Activated naive CD4-positive, alpha-beta T cell treated with anti-CD3 and anti-CD28 coated beads, Interleukin-2, amount 10 ng/mL, durations not matched to agents 7 days and 5 days (primary cell): ENCODE results near the gene MKLN1.

Source experiments
- CTCF ChIA-PET: fragments of 350-600 bp; sonication (Branson Sonifier 250); formaldehyde crosslinking; loops from one replicate; lab custom pipeline; 2021; ENCODE audit warnings: antibody characterized with exemption; lab: Charles Lee
- DNase-seq: peaks from one replicate; pipeline ENCODE4 v3.0.0-alpha.2; 2020
- H3K27ac Mint-ChIP-seq: one replicate; pipeline ENCODE4 v1.8.0; 2021; ENCODE audit warnings: mild to moderate bottlenecking, moderate library complexity, mixed read lengths
- H3K27me3 Mint-ChIP-seq: one replicate; pipeline ENCODE4 v1.8.0; 2021; ENCODE audit warnings: mild to moderate bottlenecking, mixed read lengths
- H3K36me3 Mint-ChIP-seq: one replicate; pipeline ENCODE4 v1.8.0; 2021; ENCODE audit warnings: mixed read lengths
- H3K4me1 Mint-ChIP-seq: one replicate; pipeline ENCODE4 v1.8.0; 2021; ENCODE audit warnings: mixed read lengths
- H3K4me3 Mint-ChIP-seq: one replicate; pipeline ENCODE4 v1.8.0; 2021; ENCODE audit warnings: mild to moderate bottlenecking, moderate library complexity, mixed read lengths
- H3K9me3 Mint-ChIP-seq: one replicate; pipeline ENCODE4 v1.8.0; 2021; ENCODE audit warnings: mixed read lengths

Gene MKLN1

DNA sequence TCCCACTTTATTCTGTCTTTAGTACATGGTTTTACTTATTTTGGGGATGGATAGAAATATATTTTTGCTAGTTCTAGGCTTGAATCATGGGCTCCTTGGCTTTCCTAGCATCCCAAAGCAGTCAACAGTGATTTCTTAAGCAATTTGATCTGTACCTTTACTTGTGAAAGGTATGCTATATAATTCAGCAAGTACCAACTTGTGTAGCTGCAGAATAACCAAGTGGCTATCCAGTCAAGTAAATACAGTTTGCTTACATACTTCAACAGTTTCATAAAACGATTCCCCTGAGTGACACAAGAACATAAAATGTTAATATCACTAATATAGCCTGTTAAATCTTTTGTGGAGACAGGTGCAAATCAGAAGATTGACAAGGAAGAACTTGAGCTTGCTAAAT lies 161.5 kb downstream of the MKLN1 start:
- Mint-ChIP-seq H3K4me3 (no peak overlapping the region), H3K27me3 (no peaks in the 10 kb centered on the region), H3K27ac (no peak overlapping the region), H3K9me3 (no peaks in the 10 kb centered on the region), H3K4me1 (no peaks in the 10 kb centered on the region), H3K36me3 (peaks cover 12% of the 10 kb centered on the region)
- no peak for DNase-seq
- CTCF ChIA-PET: no interaction called here

- Mint-ChIP-seq H3K27me3 (no peaks in the 10 kb centered on the region), H3K27ac (no peak overlapping the region), H3K9me3 (no peaks in the 10 kb centered on the region), H3K36me3 (peaks cover 12% of the 10 kb centered on the region), H3K4me1 (no peaks in the 10 kb centered on the region), H3K4me3 (no peak overlapping the region)
- DNase-seq: no peak
- CTCF ChIA-PET: interaction anchor here (0.5 to 1.2 kb wide), 2 partner anchors 11 to 136 kb away, joined by 3 read pairs; no protein-coding TSS in a partner anchor
Measured at GRCh38 chr7:131489881-131490280, 162.2 kb downstream of the MKLN1 start.

GRCh38 chr7:131493081-131493480 lies 165.4 kb downstream of the MKLN1 start:
- no peak for DNase-seq
- Mint-ChIP-seq H3K36me3 (peaks cover 6% of the 10 kb centered on the region), H3K4me3 (no peak overlapping the region), H3K27me3 (no peaks in the 10 kb centered on the region), H3K9me3 (no peaks in the 10 kb centered on the region), H3K27ac (no peak overlapping the region), H3K4me1 (no peaks in the 10 kb centered on the region)
- CTCF ChIA-PET: interaction anchor here (1.3 to 1.8 kb wide), 3 partner anchors 14 to 52 kb away, joined by 3 to 6 read pairs (median 5); no protein-coding TSS in a partner anchor

GRCh38 chr7:131493581-131493980 lies 165.9 kb downstream of the MKLN1 start:
- no peak overlapping the region for H3K4me3 Mint-ChIP-seq
- no peaks in the 10 kb centered on the region for H3K9me3 Mint-ChIP-seq
- H3K27ac Mint-ChIP-seq: no peak overlapping the region
- no peaks in the 10 kb centered on the region for H3K27me3 Mint-ChIP-seq
- CTCF ChIA-PET: interaction anchor here (1.3 kb wide), 2 partner anchors 20 to 52 kb away, joined by 3 to 5 read pairs; no protein-coding TSS in a partner anchor
- DNase-seq: no peak
- peaks cover 6% of the 10 kb centered on the region for H3K36me3 Mint-ChIP-seq
- H3K4me1 Mint-ChIP-seq: no peaks in the 10 kb centered on the region

- CTCF ChIA-PET: no interaction called here
- Mint-ChIP-seq H3K4me3 (no peak overlapping the region), H3K4me1 (no peaks in the 10 kb centered on the region), H3K36me3 (peaks cover 6% of the 10 kb centered on the region), H3K9me3 (no peaks in the 10 kb centered on the region), H3K27me3 (no peaks in the 10 kb centered on the region), H3K27ac (no peak overlapping the region)
- DNase-seq: no peak
Measured at GRCh38 chr7:131494182-131494581, 166.5 kb downstream of the MKLN1 start.

DNA sequence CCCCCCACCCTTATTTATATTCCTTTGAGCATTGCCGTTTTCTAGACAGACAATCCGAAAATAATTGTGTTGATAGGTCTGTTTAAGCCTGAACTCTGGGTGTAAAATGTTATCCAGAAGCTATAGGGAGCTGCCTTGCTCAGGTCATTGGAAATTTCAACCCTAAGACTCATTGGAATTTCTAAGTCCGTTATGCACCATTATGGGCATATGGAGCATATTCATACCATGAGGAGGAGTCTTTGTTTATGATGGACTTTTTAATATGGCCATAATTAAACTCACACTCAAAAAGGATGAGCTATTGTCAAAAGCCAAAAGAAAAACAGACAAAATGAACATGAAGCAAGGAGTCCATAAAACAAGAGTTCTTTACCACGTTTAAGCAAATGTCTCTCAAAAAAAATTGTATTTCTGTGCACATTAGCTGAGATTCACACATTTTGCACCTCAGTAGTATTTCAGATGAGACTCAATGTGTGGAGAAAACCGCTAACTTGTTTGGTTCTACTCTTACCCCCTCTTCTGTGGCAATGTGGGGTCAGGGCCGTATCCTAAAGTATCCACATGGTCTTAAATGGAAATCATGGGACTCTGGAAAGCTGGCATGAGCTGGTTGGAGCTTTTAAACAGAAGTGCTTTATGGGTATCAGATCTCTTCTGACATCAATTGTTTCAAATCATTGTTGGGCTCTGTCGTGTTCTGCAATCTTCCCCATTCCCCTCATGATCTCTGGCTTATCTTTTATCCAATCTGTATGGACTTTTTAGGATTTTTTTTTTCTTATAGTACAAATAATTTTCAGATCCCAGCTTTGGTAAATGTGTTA lies 168.2 kb downstream of the MKLN1 start:
- H3K9me3 Mint-ChIP-seq: no peaks in the 10 kb centered on the region
- no peak overlapping the region for H3K27ac Mint-ChIP-seq
- peaks cover 6% of the 10 kb centered on the region for H3K36me3 Mint-ChIP-seq
- no peak overlapping the region for H3K4me3 Mint-ChIP-seq
- CTCF ChIA-PET: interaction anchor here (0.9 to 1.1 kb wide), 2 partner anchors 12 to 736 kb away, joined by 3 to 5 read pairs; no protein-coding TSS in a partner anchor
- H3K4me1 Mint-ChIP-seq: peaks cover 7% of the 10 kb centered on the region
- no peaks in the 10 kb centered on the region for H3K27me3 Mint-ChIP-seq
- no peak for DNase-seq

GRCh38 chr7:131497454-131497853 lies 169.8 kb downstream of the MKLN1 start:
- Mint-ChIP-seq H3K27me3 (no peaks in the 10 kb centered on the region), H3K9me3 (no peaks in the 10 kb centered on the region), H3K4me1 (peaks cover 23% of the 10 kb centered on the region), H3K4me3 (no peak overlapping the region), H3K27ac (no peak overlapping the region), H3K36me3 (peaks cover 9% of the 10 kb centered on the region)
- no peak for DNase-seq
- CTCF ChIA-PET: interaction anchor here (1.4 kb wide), 1 partner anchor 16 kb away, joined by 3 read pairs; no protein-coding TSS in a partner anchor

DNA sequence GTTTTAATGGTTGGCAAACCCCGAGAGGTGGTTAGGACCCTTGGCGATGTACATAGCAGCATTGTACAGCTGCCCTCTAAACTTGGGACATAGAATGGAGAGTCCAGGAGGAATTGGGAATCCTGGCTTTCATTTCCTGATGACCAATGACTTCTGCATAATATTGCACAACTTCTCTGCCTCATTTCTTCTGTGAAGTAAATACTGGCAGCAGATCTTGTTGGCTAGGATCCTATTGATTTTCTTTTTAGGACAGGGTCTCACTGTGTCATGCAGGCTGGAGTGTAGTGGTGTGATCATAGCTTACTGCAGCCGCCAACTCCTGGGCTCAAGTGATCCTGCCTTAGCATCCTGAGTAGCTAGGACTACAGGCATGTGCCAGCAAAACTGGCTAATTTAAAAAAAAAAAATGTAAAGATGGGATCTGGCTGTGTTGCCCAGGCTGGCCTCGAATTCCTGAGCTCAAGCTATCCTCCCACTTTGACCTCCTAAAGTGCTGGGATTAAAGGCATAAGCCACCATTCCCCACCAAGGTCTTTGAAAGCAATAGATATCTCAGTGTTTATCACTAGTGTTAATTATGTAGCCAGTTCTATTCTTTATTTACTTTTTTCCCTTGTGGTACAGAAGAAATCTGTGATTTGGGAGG lies 170.7 kb downstream of the MKLN1 start:
- no peak overlapping the region for H3K27ac Mint-ChIP-seq
- CTCF ChIA-PET: interaction anchor here (0.6 to 1.4 kb wide), 2 partner anchors 15 to 1378 kb away, joined by 3 read pairs; no protein-coding TSS in a partner anchor
- H3K9me3 Mint-ChIP-seq: no peaks in the 10 kb centered on the region
- DNase-seq: no peak
- H3K4me3 Mint-ChIP-seq: no peak overlapping the region
- peaks cover 9% of the 10 kb centered on the region for H3K36me3 Mint-ChIP-seq
- peaks cover 26% of the 10 kb centered on the region for H3K4me1 Mint-ChIP-seq
- H3K27me3 Mint-ChIP-seq: no peaks in the 10 kb centered on the region

DNA sequence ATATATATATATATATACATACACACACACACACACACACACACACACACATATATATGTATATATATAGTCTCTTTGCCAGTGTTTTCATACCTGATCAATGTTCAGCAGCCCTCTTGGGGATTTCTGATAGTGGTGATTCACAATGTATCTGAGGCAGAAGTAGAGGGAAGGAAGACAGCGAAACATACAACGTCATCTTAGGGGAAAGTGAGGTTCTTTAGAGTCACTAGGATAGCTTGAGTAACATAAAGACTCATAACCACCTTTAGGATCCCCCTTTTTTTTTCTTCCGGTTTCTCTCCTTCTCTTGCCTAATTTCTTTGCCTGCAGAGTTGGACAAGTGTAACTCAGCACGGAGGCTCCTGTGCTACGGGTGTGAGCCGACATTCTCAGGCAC lies 172.1 kb downstream of the MKLN1 start:
- DNase-seq: no peak
- no peaks in the 10 kb centered on the region for H3K27me3 Mint-ChIP-seq
- peaks cover 26% of the 10 kb centered on the region for H3K4me1 Mint-ChIP-seq
- no peak overlapping the region for H3K4me3 Mint-ChIP-seq
- H3K27ac Mint-ChIP-seq: no peak overlapping the region
- H3K36me3 Mint-ChIP-seq: peaks cover 9% of the 10 kb centered on the region
- H3K9me3 Mint-ChIP-seq: no peaks in the 10 kb centered on the region
- CTCF ChIA-PET: interaction anchor here (2.0 to 3.4 kb wide), 2 partner anchors 9 to 14 kb away, joined by 9 to 17 read pairs; no protein-coding TSS in a partner anchor

GRCh38 chr7:131500357-131500756 lies 172.7 kb downstream of the MKLN1 start:
- no peak overlapping the region for H3K4me3 Mint-ChIP-seq
- no peak overlapping the region for H3K27ac Mint-ChIP-seq
- peaks cover 26% of the 10 kb centered on the region for H3K4me1 Mint-ChIP-seq
- H3K9me3 Mint-ChIP-seq: no peaks in the 10 kb centered on the region
- no peak for DNase-seq
- CTCF ChIA-PET: interaction anchor here (2.0 to 3.4 kb wide), 2 partner anchors 8 to 14 kb away, joined by 9 to 17 read pairs; no protein-coding TSS in a partner anchor
- H3K36me3 Mint-ChIP-seq: peaks cover 9% of the 10 kb centered on the region
- no peaks in the 10 kb centered on the region for H3K27me3 Mint-ChIP-seq

DNA sequence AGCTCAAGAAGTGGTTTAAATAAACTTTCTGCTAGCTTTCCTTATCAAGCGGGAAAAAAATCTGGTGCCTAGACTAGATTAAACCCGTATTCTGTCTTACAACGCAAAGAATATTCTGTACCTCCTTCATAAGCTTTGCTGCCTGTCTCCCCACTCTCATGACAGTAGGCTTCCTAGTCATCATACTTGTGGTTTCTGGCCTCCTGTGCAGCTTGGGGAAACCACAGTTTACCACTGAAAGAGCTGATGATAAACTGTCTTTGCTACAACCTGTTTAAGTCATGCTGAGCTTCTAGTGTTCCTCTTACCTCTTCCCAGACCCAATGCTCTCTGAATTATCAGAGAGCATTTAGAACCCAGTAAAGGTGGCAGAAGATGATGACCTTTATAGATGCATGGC lies 173.7 kb downstream of the MKLN1 start:
- Mint-ChIP-seq H3K4me1 (peaks cover 26% of the 10 kb centered on the region), H3K36me3 (peaks cover 9% of the 10 kb centered on the region), H3K4me3 (no peak overlapping the region), H3K9me3 (no peaks in the 10 kb centered on the region), H3K27ac (peak overlapping the region; percentile 13), H3K27me3 (peaks cover under 1% of the 10 kb centered on the region)
- DNase-seq: peak; percentile 75
- CTCF ChIA-PET: interaction anchor here (0.8 to 3.4 kb wide), 6 partner anchors 10 to 153 kb away, joined by 3 to 17 read pairs (median 3); no protein-coding TSS in a partner anchor

- CTCF ChIA-PET: interaction anchor here (0.8 to 3.4 kb wide), 6 partner anchors 10 to 152 kb away, joined by 3 to 17 read pairs (median 4); no protein-coding TSS in a partner anchor
- no peak overlapping the region for H3K4me3 Mint-ChIP-seq
- no peaks in the 10 kb centered on the region for H3K9me3 Mint-ChIP-seq
- H3K27me3 Mint-ChIP-seq: peaks cover 4% of the 10 kb centered on the region
- no peak overlapping the region for H3K27ac Mint-ChIP-seq
- DNase-seq: no peak
- H3K36me3 Mint-ChIP-seq: peaks cover 9% of the 10 kb centered on the region
- peaks cover 26% of the 10 kb centered on the region for H3K4me1 Mint-ChIP-seq
Measured at GRCh38 chr7:131501930-131502685, 174.4 kb downstream of the MKLN1 start.

DNA sequence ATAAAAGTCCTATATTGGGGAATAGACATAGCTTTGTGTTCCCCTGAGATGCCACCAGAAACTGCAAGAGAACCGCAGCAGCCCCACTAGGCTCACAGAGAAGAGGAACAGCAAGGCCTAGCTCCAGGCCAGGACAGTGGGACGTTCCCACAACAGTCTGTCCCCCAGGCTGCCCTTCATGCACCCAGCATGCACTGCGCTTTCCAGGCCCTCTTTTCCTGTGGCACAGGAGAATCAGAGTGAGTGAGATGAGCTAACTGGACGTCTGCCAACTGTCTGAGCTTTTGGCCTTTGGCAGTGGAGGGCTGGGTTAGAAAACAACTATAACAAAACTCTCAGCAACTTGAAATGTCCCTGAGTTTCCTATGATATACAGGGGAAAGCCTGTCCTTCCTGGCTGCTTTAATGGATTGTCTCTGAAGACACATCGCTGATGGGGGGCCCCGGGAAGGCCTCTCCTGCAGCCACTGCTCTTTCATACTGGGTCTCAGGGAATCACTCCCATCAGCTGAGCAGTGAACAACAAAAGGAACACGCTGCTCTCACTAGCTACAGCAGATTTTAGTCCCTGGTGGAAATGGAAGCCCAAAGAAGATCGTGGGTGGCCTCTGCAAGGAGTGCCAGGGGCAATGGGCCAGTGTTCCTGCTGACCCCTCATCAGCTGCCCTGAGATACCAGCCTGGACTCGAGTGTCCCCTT lies 175.3 kb downstream of the MKLN1 start:
- Mint-ChIP-seq H3K9me3 (no peaks in the 10 kb centered on the region), H3K4me1 (peaks cover 29% of the 10 kb centered on the region), H3K27ac (peak overlapping the region; percentile 52), H3K36me3 (peaks cover 7% of the 10 kb centered on the region), H3K4me3 (no peak overlapping the region), H3K27me3 (peaks cover 4% of the 10 kb centered on the region)
- DNase-seq: no peak
- CTCF ChIA-PET: interaction anchor here (1.0 to 3.4 kb wide), 2 partner anchors 11 to 43 kb away, joined by 5 to 17 read pairs; no protein-coding TSS in a partner anchor
